Keratinocyte (primary cell): ENCODE measurements around the gene CXCR2. TPM values are rescaled to one million over a fixed set of nuclear protein-coding genes. Genes with fewer than 3 reads are reported as not detected.

ENCODE experiments used
- DNase-seq: peaks from one replicate; pipeline ENCODE4 v3.0.0-alpha.2; 2011; ENCODE audit warnings: low read depth, missing footprints, low spot score
- FAIRE-seq: peaks from 2 replicates; lab custom pipeline; 2011; peaks lifted over from hg19 to GRCh38; lab: Jason Lieb, UNC
- H2AFZ ChIP-seq: 2 replicates; pipeline ENCODE4 v1.6.0; 2012; ENCODE audit warnings: low read length, control low read depth, inconsistent platforms; ENCODE audit not compliant: control insufficient read depth
- H3K27ac ChIP-seq: 2 replicates; pipeline ENCODE4 v1.5.1; 2011; ENCODE audit warnings: low read length; ENCODE audit not compliant: control insufficient read depth, insufficient read depth
- H3K27me3 ChIP-seq: 3 replicates; pipeline ENCODE4 v1.6.0; 2011; ENCODE audit warnings: low read length; ENCODE audit not compliant: control insufficient read depth, insufficient read depth; ENCODE audit errors: extremely low read depth
- H3K36me3 ChIP-seq, 2 experiments: 2 replicates in 1 of 2; 3 replicates in 1 of 2; pipeline ENCODE4 v1.5.1; 2011; ENCODE audit warnings: low read length in 2 of 2, mild to moderate bottlenecking in 1 of 2; ENCODE audit not compliant: control insufficient read depth in 2 of 2, insufficient read depth in 2 of 2; ENCODE audit errors: extremely low read depth in 1 of 2
- H3K4me1 ChIP-seq: 3 replicates; pipeline ENCODE4 v1.5.1; 2011; ENCODE audit warnings: low read length; ENCODE audit not compliant: control insufficient read depth, insufficient read depth; ENCODE audit errors: extremely low read depth
- H3K4me2 ChIP-seq: 3 replicates; pipeline ENCODE4 v1.6.0; 2011; ENCODE audit warnings: low read depth, low read length; ENCODE audit not compliant: control insufficient read depth, insufficient read depth; ENCODE audit errors: extremely low read depth
- H3K4me3 ChIP-seq, 3 experiments: fragments of 200-600 bp in 1 of 3; sonication (generic) in 1 of 3; 2 replicates in 2 of 3; 3 replicates in 1 of 3; pipeline ENCODE4 v1.5.1; 2011 to 2016; ENCODE audit warnings: low read length in 3 of 3, mild to moderate bottlenecking in 3 of 3, control low read depth in 2 of 3, inconsistent platforms in 1 of 3, low read depth in 1 of 3, mixed read lengths in 1 of 3, mixed run types in 1 of 3, moderate library complexity in 1 of 3; ENCODE audit not compliant: control insufficient read depth in 2 of 3, insufficient read depth in 2 of 3; ENCODE audit errors: extremely low read depth in 1 of 3
- H3K79me2 ChIP-seq: 2 replicates; pipeline ENCODE4 v1.6.0; 2012; ENCODE audit warnings: low read length; ENCODE audit not compliant: control insufficient read depth, insufficient read depth
- H3K9ac ChIP-seq: 3 replicates; pipeline ENCODE4 v1.6.0; 2011; ENCODE audit warnings: low read length; ENCODE audit not compliant: control insufficient read depth, insufficient read depth; ENCODE audit errors: extremely low read depth
- H3K9me1 ChIP-seq: 3 replicates; pipeline ENCODE4 v1.6.0; 2011; ENCODE audit warnings: low read length; ENCODE audit not compliant: control insufficient read depth, insufficient read depth; ENCODE audit errors: extremely low read depth
- H3K9me3 ChIP-seq: 2 replicates; pipeline ENCODE4 v1.5.1; 2012; ENCODE audit warnings: low read depth, low read length; ENCODE audit not compliant: control insufficient read depth
- H4K20me1 ChIP-seq: 3 replicates; pipeline ENCODE4 v1.6.0; 2011; ENCODE audit warnings: low read length; ENCODE audit not compliant: control insufficient read depth, insufficient read depth; ENCODE audit errors: extremely low read depth
- EZH2 ChIP-seq: IDR thresholded peaks from one replicate; pipeline ENCODE4 v1.6.1; 2012; ENCODE audit warnings: inconsistent platforms, mild to moderate bottlenecking, low read length, moderate library complexity
- dilution Hi-C: fragments of 300-500 bp; cut with MboI; formaldehyde crosslinking; loops from one replicate; pipeline ENCODE4 v1.7.0; 2020; ENCODE audit warnings: low sequenced_read_pairs; ENCODE audit not compliant: extremely low pct_ligation_motif_present
- polyA plus RNA-seq, 5 experiments: library from polyadenylated mRNA; depleted of rRNA in 3 of 5; stranded (reverse) in 3 of 5; stranded (forward) in 1 of 5; unstranded in 1 of 5; fragments of >200 nt; gene quantifications; 1 replicate in 1 of 5; 2 replicates in 3 of 5; 3 replicates in 1 of 5; pipeline versions ENCODE4 v1.2.1 to v1.2.3, GENCODE V29; 2011 to 2012; ENCODE audit warnings: missing spikeins in 2 of 5, low read depth in 1 of 5, low replicate concordance in 1 of 5
- TF ChIP-seq, protein P1 (sequence below), 3 experiments: IDR thresholded peaks in 1 of 3; conservative IDR thresholded peaks in 1 of 3; optimal IDR thresholded peaks in 1 of 3; 2 replicates in 2 of 3; 3 replicates in 1 of 3; pipeline versions ENCODE3 to v1.5.1; 2011; ENCODE audit warnings: low read length in 3 of 3, mild to moderate bottlenecking in 3 of 3, moderate library complexity in 2 of 3, control low read depth in 1 of 3, inconsistent platforms in 1 of 3; ENCODE audit not compliant: insufficient read depth in 2 of 3; ENCODE audit errors: extremely low read depth in 1 of 3

The CXCR2 gene
- polyA plus RNA-seq, 1 donor (not counting 4 experiments of a cell fraction or from before 2014, with no cell fraction given) = 1.4 TPM

DNA sequence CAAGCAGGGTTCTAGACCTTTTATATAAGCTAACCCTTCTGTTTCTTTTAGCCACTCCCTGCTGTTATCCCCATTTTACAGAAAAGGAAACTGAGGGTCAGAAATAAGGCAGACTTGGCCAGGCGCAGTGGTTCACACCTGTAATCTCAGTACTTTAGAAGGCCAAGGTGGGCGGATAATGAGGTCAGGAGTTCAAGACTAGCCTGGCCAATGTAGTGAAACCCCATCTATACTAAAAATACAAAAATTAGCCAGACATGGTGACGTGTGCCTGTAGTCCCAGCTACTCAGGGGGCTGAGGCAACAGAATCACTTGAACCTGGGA, 42.5 kb upstream of the CXCR2 start:
- DNase-seq = no peak
- H3K27me3 ChIP-seq = no peaks in the 10 kb centered on the region
- no peaks in the 10 kb centered on the region for H3K9me1 ChIP-seq
- H3K9me3 ChIP-seq = no peaks in the 10 kb centered on the region
- H3K4me1 ChIP-seq = no peaks in the 10 kb centered on the region
- TF ChIP-seq, protein P1, sequence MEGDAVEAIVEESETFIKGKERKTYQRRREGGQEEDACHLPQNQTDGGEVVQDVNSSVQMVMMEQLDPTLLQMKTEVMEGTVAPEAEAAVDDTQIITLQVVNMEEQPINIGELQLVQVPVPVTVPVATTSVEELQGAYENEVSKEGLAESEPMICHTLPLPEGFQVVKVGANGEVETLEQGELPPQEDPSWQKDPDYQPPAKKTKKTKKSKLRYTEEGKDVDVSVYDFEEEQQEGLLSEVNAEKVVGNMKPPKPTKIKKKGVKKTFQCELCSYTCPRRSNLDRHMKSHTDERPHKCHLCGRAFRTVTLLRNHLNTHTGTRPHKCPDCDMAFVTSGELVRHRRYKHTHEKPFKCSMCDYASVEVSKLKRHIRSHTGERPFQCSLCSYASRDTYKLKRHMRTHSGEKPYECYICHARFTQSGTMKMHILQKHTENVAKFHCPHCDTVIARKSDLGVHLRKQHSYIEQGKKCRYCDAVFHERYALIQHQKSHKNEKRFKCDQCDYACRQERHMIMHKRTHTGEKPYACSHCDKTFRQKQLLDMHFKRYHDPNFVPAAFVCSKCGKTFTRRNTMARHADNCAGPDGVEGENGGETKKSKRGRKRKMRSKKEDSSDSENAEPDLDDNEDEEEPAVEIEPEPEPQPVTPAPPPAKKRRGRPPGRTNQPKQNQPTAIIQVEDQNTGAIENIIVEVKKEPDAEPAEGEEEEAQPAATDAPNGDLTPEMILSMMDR (optimal IDR thresholded peaks at IDR 0.05 in 1 of 3, IDR thresholded peaks at IDR 0.05 in 1 of 3, conservative IDR thresholded peaks at IDR 0.05 in 1 of 3; ENCODE audit: extremely low read depth in 1 of 3, insufficient read depth in 2 of 3, low read length in 3 of 3) = no peak
- no peak for TF ChIP-seq EZH2
- H3K79me2 ChIP-seq = no peaks in the 10 kb centered on the region
- no peaks in the 10 kb centered on the region for H4K20me1 ChIP-seq
- H3K27ac ChIP-seq = no peak overlapping the region
- dilution Hi-C loops = no loop called here
- H3K36me3 ChIP-seq = no peaks in the 10 kb centered on the region
- H3K4me3 ChIP-seq = no peak overlapping the region
- FAIRE-seq = no peak
- no peak overlapping the region for H2AFZ ChIP-seq
- no peak overlapping the region for H3K4me2 ChIP-seq
- H3K9ac ChIP-seq = no peak overlapping the region

DNA sequence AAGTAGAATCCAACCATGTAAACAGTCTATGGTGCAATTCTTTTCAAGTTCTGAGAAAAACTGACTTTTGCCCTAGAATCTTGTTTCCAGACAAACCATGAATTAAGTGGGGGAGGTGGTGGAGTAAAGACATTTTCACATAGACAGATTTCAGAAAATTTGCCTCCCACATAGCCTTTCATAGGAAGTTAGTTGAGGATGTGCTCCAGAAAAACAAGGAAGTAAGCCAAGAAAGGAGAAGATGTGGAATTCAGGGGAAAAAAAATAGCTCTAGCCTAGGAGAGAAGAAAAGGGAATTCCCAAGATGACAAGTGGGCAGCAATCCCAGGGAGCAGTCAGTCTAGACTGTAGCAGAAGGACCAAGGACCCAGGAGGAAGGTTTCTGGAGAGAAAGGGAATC, 39.4 kb upstream of the CXCR2 start:
- no peaks in the 10 kb centered on the region for H3K79me2 ChIP-seq
- H3K36me3 ChIP-seq = no peaks in the 10 kb centered on the region
- no peak overlapping the region for H2AFZ ChIP-seq
- H3K27ac ChIP-seq = no peak overlapping the region
- H3K9me1 ChIP-seq = no peaks in the 10 kb centered on the region
- FAIRE-seq = no peak
- H3K9ac ChIP-seq = no peak overlapping the region
- H4K20me1 ChIP-seq = no peaks in the 10 kb centered on the region
- no peaks in the 10 kb centered on the region for H3K4me1 ChIP-seq
- H3K27me3 ChIP-seq = peaks cover 11% of the 10 kb centered on the region
- no peak overlapping the region for H3K4me2 ChIP-seq
- dilution Hi-C loops = no loop called here
- no peak for DNase-seq
- no peak overlapping the region for H3K4me3 ChIP-seq
- TF ChIP-seq, protein P1 (optimal IDR thresholded peaks at IDR 0.05 in 1 of 3, IDR thresholded peaks at IDR 0.05 in 1 of 3, conservative IDR thresholded peaks at IDR 0.05 in 1 of 3; ENCODE audit: extremely low read depth in 1 of 3, insufficient read depth in 2 of 3, low read length in 3 of 3) = no peak
- TF ChIP-seq EZH2 = no peak
- H3K9me3 ChIP-seq = no peaks in the 10 kb centered on the region
